ENCODE measurements around the gene AXDND1. TPM values are rescaled to one million over a fixed set of nuclear protein-coding genes. Genes with fewer than 3 reads are reported as not detected.

Gene AXDND1
- total RNA-seq, 1 donor from 2014 or later, result 1.1 TPM

DNA sequence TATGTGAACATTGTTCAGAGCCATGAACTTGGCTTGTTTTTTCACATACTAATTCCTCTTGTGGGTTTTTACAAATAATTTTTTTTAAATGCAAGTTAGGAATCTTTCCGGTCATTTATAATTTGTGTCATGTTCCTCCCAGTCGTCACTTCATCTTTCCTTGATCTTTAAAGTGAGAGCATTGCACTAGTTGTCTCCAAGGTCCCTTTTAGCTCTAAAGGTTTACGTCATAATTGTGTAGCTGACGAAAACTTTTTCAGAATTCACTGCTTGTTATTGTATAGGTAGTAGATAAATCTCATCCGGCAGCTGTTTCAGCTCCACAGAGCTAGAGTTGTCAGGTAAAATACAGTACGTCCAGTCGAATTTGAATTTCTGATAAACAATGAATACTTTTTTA is 38.6 kb upstream of the AXDND1 start:
- no peak overlapping the region for H3K27ac ChIP-seq (ENCODE audit: low read depth, low read length)
- no peaks in the 10 kb centered on the region for H3K4me1 Mint-ChIP-seq (ENCODE audit: low read depth, unreplicated experiment)
- peaks cover 27% of the 10 kb centered on the region for H3K79me2 ChIP-seq (ENCODE audit: insufficient read depth, low read length)
- FAIRE-seq, result no peak
- no peak overlapping the region for H3K4me3 Mint-ChIP-seq (ENCODE audit: unreplicated experiment)
- DNase-seq (ENCODE audit: low read depth), result no peak
- no peak overlapping the region for H3K9ac ChIP-seq (ENCODE audit: low read length)
- TF ChIP-seq, protein P1, sequence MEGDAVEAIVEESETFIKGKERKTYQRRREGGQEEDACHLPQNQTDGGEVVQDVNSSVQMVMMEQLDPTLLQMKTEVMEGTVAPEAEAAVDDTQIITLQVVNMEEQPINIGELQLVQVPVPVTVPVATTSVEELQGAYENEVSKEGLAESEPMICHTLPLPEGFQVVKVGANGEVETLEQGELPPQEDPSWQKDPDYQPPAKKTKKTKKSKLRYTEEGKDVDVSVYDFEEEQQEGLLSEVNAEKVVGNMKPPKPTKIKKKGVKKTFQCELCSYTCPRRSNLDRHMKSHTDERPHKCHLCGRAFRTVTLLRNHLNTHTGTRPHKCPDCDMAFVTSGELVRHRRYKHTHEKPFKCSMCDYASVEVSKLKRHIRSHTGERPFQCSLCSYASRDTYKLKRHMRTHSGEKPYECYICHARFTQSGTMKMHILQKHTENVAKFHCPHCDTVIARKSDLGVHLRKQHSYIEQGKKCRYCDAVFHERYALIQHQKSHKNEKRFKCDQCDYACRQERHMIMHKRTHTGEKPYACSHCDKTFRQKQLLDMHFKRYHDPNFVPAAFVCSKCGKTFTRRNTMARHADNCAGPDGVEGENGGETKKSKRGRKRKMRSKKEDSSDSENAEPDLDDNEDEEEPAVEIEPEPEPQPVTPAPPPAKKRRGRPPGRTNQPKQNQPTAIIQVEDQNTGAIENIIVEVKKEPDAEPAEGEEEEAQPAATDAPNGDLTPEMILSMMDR (IDR thresholded peaks at IDR 0.05; ENCODE audit: insufficient read depth, low read depth, low read length), result no peak
- H4K20me1 ChIP-seq (ENCODE audit: insufficient read depth, low read length), result peaks cover 4% of the 10 kb centered on the region
- H3K27ac Mint-ChIP-seq (ENCODE audit: unreplicated experiment), result no peak overlapping the region
- no peak overlapping the region for H3K4me3 ChIP-seq (ENCODE audit: insufficient read depth, low read depth, low read length)
- peaks cover 18% of the 10 kb centered on the region for H3K36me3 Mint-ChIP-seq (ENCODE audit: low read depth, unreplicated experiment)
- H3K4me2 ChIP-seq (ENCODE audit: low read length), result no peak overlapping the region
- H3K4me1 ChIP-seq (ENCODE audit: insufficient read depth, low read length), result no peaks in the 10 kb centered on the region
- H3K27me3 ChIP-seq (ENCODE audit: insufficient read depth, low read length), result no peaks in the 10 kb centered on the region
- H3K9me3 Mint-ChIP-seq (ENCODE audit: unreplicated experiment), result no peaks in the 10 kb centered on the region
- no peaks in the 10 kb centered on the region for H3K27me3 Mint-ChIP-seq (ENCODE audit: low read depth, unreplicated experiment)
- no peak overlapping the region for H2AFZ ChIP-seq (ENCODE audit: low read depth, low read length)
- H3K36me3 ChIP-seq (ENCODE audit: insufficient read depth, low read length), result peaks cover 4% of the 10 kb centered on the region
- H3K9me3 ChIP-seq (ENCODE audit: insufficient read depth, low read depth, low read length), result no peaks in the 10 kb centered on the region

DNA sequence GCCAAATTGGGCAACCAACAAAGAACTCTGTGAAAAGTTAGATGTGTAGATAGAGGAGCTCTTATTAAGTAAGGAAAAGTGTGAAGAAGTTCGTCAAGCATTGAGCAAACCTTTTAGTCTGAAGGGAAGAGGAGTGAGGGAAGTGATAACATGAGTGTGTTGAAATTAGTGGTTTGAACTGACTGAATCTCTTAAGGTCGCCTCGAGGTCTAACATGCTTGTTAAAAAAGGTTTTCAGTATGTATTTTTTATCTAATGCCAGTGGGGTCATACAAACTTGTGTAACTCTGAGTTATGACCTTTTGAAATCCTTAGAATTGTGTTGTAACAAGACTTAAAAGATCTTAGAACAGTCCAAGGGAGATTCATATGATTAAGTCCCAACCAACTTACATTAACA is 38.1 kb upstream of the AXDND1 start:
- no peak overlapping the region for H3K4me2 ChIP-seq (ENCODE audit: low read length)
- H2AFZ ChIP-seq (ENCODE audit: low read depth, low read length), result no peak overlapping the region
- H3K9me3 Mint-ChIP-seq (ENCODE audit: unreplicated experiment), result no peaks in the 10 kb centered on the region
- H3K9ac ChIP-seq (ENCODE audit: low read length), result no peak overlapping the region
- H3K9me3 ChIP-seq (ENCODE audit: insufficient read depth, low read depth, low read length), result no peaks in the 10 kb centered on the region
- H3K27me3 ChIP-seq (ENCODE audit: insufficient read depth, low read length), result no peaks in the 10 kb centered on the region
- peaks cover 4% of the 10 kb centered on the region for H3K36me3 ChIP-seq (ENCODE audit: insufficient read depth, low read length)
- no peaks in the 10 kb centered on the region for H3K27me3 Mint-ChIP-seq (ENCODE audit: low read depth, unreplicated experiment)
- H4K20me1 ChIP-seq (ENCODE audit: insufficient read depth, low read length), result peaks cover 4% of the 10 kb centered on the region
- H3K27ac ChIP-seq (ENCODE audit: low read depth, low read length), result no peak overlapping the region
- FAIRE-seq (no peak), DNase-seq (ENCODE audit: low read depth) (no peak)
- H3K36me3 Mint-ChIP-seq (ENCODE audit: low read depth, unreplicated experiment), result peaks cover 13% of the 10 kb centered on the region
- peaks cover 28% of the 10 kb centered on the region for H3K79me2 ChIP-seq (ENCODE audit: insufficient read depth, low read length)
- no peak overlapping the region for H3K4me3 Mint-ChIP-seq (ENCODE audit: unreplicated experiment)
- H3K4me3 ChIP-seq (ENCODE audit: insufficient read depth, low read depth, low read length), result no peak overlapping the region
- H3K27ac Mint-ChIP-seq (ENCODE audit: unreplicated experiment), result no peak overlapping the region
- no peaks in the 10 kb centered on the region for H3K4me1 Mint-ChIP-seq (ENCODE audit: low read depth, unreplicated experiment)
- H3K4me1 ChIP-seq (ENCODE audit: insufficient read depth, low read length), result no peaks in the 10 kb centered on the region
- no peak for TF ChIP-seq EZH2 (IDR thresholded peaks at IDR 0.05; ENCODE audit: insufficient read depth, low read length)
- TF ChIP-seq, protein P1 (IDR thresholded peaks at IDR 0.05; ENCODE audit: insufficient read depth, low read depth, low read length), result no peak

DNA sequence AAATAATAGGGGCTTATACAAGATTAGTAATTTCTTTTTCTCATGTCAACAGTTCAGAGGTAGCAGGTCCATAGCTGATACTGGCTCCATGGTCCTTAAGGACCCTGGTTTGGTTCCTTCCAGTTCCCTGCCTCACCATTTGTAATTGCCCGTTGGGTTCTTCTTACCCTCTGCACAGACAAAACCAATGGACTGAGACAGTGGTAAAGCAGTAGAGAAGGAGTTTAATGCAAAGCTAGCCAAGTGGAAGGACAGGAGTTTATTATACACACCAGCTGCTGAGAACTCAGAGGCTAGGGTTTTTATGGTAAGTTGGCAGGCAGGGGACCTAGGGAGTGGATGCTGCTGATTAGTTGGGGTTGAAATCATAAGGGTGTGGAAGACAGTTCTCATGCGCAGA is 35.9 kb upstream of the AXDND1 start:
- H3K4me2 ChIP-seq (ENCODE audit: low read length), result no peak overlapping the region
- TF ChIP-seq EZH2 (IDR thresholded peaks at IDR 0.05; ENCODE audit: insufficient read depth, low read length), result no peak
- TF ChIP-seq, protein P1 (IDR thresholded peaks at IDR 0.05; ENCODE audit: insufficient read depth, low read depth, low read length), result no peak
- peaks cover 4% of the 10 kb centered on the region for H4K20me1 ChIP-seq (ENCODE audit: insufficient read depth, low read length)
- Mint-ChIP-seq H3K36me3 (ENCODE audit: low read depth, unreplicated experiment) (peaks cover 14% of the 10 kb centered on the region), H3K4me3 (ENCODE audit: unreplicated experiment) (no peak overlapping the region), H3K4me1 (ENCODE audit: low read depth, unreplicated experiment) (no peaks in the 10 kb centered on the region), H3K27me3 (ENCODE audit: low read depth, unreplicated experiment) (no peaks in the 10 kb centered on the region), H3K9me3 (ENCODE audit: unreplicated experiment) (no peaks in the 10 kb centered on the region), H3K27ac (ENCODE audit: unreplicated experiment) (no peak overlapping the region)
- no peak overlapping the region for H2AFZ ChIP-seq (ENCODE audit: low read depth, low read length)
- no peaks in the 10 kb centered on the region for H3K27me3 ChIP-seq (ENCODE audit: insufficient read depth, low read length)
- no peak overlapping the region for H3K27ac ChIP-seq (ENCODE audit: low read depth, low read length)
- no peaks in the 10 kb centered on the region for H3K4me1 ChIP-seq (ENCODE audit: insufficient read depth, low read length)
- no peak overlapping the region for H3K9ac ChIP-seq (ENCODE audit: low read length)
- peaks cover 4% of the 10 kb centered on the region for H3K36me3 ChIP-seq (ENCODE audit: insufficient read depth, low read length)
- peaks cover 33% of the 10 kb centered on the region for H3K79me2 ChIP-seq (ENCODE audit: insufficient read depth, low read length)
- no peaks in the 10 kb centered on the region for H3K9me3 ChIP-seq (ENCODE audit: insufficient read depth, low read depth, low read length)
- H3K4me3 ChIP-seq (ENCODE audit: insufficient read depth, low read depth, low read length), result no peak overlapping the region
- DNase-seq (ENCODE audit: low read depth) (no peak), FAIRE-seq (no peak)

Data from astrocyte (in vitro differentiated cells and primary cell).